K562 (cell line): ENCODE measurements around the gene CAPN10. TPM values are rescaled to one million over a fixed set of nuclear protein-coding genes. Genes with fewer than 3 reads are reported as not detected.

Experiments used
- ATAC-seq: fragments of 200-7000 bp; cut with Tn5 transposase; 3 replicates; pipeline ENCODE4 v1.9.1; 2020; ENCODE audit warnings: moderate library complexity
- BruUV-seq: library from RNA; stranded (reverse); fragments of 400-500 nt; replicated peaks from 2 replicates; lab custom pipeline; 2021; lab: Mats Ljungman, UMichigan
- CTCF ChIA-PET: fragments of 300-600 bp; formaldehyde crosslinking; extraction: SDS; loops from one replicate; lab custom pipeline; 2021; ENCODE audit warnings: low intra/inter-chr PET ratio; lab: Yijun Ruan, JAX
- POLR2A ChIA-PET: fragments of 300-600, 350-650 bp; sonication (Branson Sonifier 250); formaldehyde crosslinking; extraction: SDS; loops from one replicate; lab custom pipeline; 2021; ENCODE audit warnings: antibody characterized with exemption, inconsistent platforms; lab: Yijun Ruan, JAX
- DNase-seq, 4 experiments: peaks; one replicate each; pipeline versions ENCODE4 v3.0.0 to v3.0.0-alpha.2; 2011 to 2018; ENCODE audit warnings: low spot score in 3 of 4, mixed read lengths in 3 of 4; ENCODE audit errors: extremely low read depth in 1 of 4
- FAIRE-seq: peaks from 2 replicates; lab custom pipeline; 2011; peaks lifted over from hg19 to GRCh38; lab: Jason Lieb, UNC
- H2AFZ ChIP-seq: 2 replicates; pipeline ENCODE4 v1.6.0; 2011; ENCODE audit warnings: low read depth, low read length, control low read depth, inconsistent platforms
- H3K27ac ChIP-seq: fragments of 200-600 bp; 3 replicates; pipeline ENCODE4 v1.8.0; 2011; ENCODE audit warnings: low read depth, mild to moderate bottlenecking, control low read depth, inconsistent platforms, low read length, moderate library complexity, mixed read lengths; ENCODE audit errors: extremely low read depth
- H3K27me3 ChIP-seq, 2 experiments: fragments of 300-600 bp in 1 of 2; 2 replicates in 1 of 2; 3 replicates in 1 of 2; pipeline versions ENCODE4 v1.6.0 to v1.8.0; 2011; ENCODE audit warnings: inconsistent platforms in 2 of 2, low read length in 2 of 2, mild to moderate bottlenecking in 1 of 2, mixed read lengths in 1 of 2, moderate library complexity in 1 of 2; ENCODE audit not compliant: control insufficient read depth in 2 of 2, insufficient read depth in 2 of 2
- H3K36me3 ChIP-seq: fragments of 300-600 bp; 3 replicates; pipeline ENCODE4 v1.8.0; 2011; ENCODE audit warnings: mild to moderate bottlenecking, low read length, inconsistent platforms; ENCODE audit not compliant: control insufficient read depth, insufficient read depth
- H3K4me1 ChIP-seq, 2 experiments: fragments of 200-600 bp in 1 of 2; replicated peaks in 1 of 2; 2 replicates in 1 of 2; 3 replicates in 1 of 2; pipeline versions ENCODE4 v1.5.1 to v1.8.0; 2011; ENCODE audit warnings: inconsistent platforms in 2 of 2, low read length in 2 of 2, mild to moderate bottlenecking in 1 of 2, mixed read lengths in 1 of 2, moderate library complexity in 1 of 2; ENCODE audit not compliant: control insufficient read depth in 2 of 2, insufficient read depth in 2 of 2
- H3K4me2 ChIP-seq: 2 replicates; pipeline ENCODE4 v1.6.1; 2011; ENCODE audit warnings: low read length, control low read depth, inconsistent platforms, mixed read lengths; ENCODE audit not compliant: insufficient read depth
- H3K4me3 ChIP-seq: fragments of 200-600 bp; sonication (generic), shearing (Covaris generic); 2 replicates; pipeline ENCODE4 v1.5.1; 2016; ENCODE audit warnings: control low read depth, inconsistent platforms
- H3K79me2 ChIP-seq: fragments of 200-600 bp; 3 replicates; pipeline ENCODE4 v1.8.0; 2011; ENCODE audit warnings: low read length, inconsistent platforms; ENCODE audit not compliant: control insufficient read depth, insufficient read depth
- H3K9ac ChIP-seq, 2 experiments: 2 replicates each; pipeline versions ENCODE4 v1.6.0 to v1.6.1; 2011; ENCODE audit warnings: low read depth in 2 of 2, low read length in 2 of 2, control low read depth in 1 of 2, inconsistent platforms in 1 of 2, mild to moderate bottlenecking in 1 of 2, mixed read lengths in 1 of 2; ENCODE audit not compliant: insufficient read depth in 1 of 2
- H3K9me1 ChIP-seq: one replicate; pipeline ENCODE4 v1.6.0; 2011; ENCODE audit warnings: inconsistent platforms, mild to moderate bottlenecking, low read length, moderate library complexity; ENCODE audit not compliant: control insufficient read depth, insufficient read depth
- H3K9me3 ChIP-seq: replicated peaks from 2 replicates; pipeline ENCODE4 v1.5.1; 2011; ENCODE audit warnings: low read depth, low read length, inconsistent platforms; ENCODE audit not compliant: control insufficient read depth, insufficient read depth
- H4K20me1 ChIP-seq: replicated peaks from 2 replicates; pipeline ENCODE4 v1.6.1; 2011; ENCODE audit warnings: low read length, inconsistent platforms, mixed read lengths; ENCODE audit not compliant: control insufficient read depth, insufficient read depth
- ADNP ChIP-seq: fragments of 200-800 bp; sonication (Bioruptor generic); IDR thresholded peaks from 2 replicates; pipeline ENCODE4 v1.6.1; 2016; ENCODE audit warnings: missing genetic modification characterization, missing compliant biosample characterization
- BRCA1 ChIP-seq, 2 experiments: fragments of 450-650 bp in 1 of 2; sonication (generic) in 1 of 2; formaldehyde crosslinking in 1 of 2; IDR thresholded peaks; 2 replicates each; pipeline versions ENCODE4 v1.5.0 to v1.6.1; 2017 to 2020; ENCODE audit warnings: mild to moderate bottlenecking in 1 of 2, missing genetic modification reagents in 1 of 2
- CBFA2T2 ChIP-seq: fragments of 450-650 bp; conservative IDR thresholded peaks from 2 replicates; pipeline ENCODE4 v1.6.1; 2017; ENCODE audit warnings: mild to moderate bottlenecking
- CREB1 ChIP-seq, 2 experiments: sonication (generic) in 1 of 2; formaldehyde crosslinking in 1 of 2; IDR thresholded peaks; 2 replicates each; pipeline versions ENCODE4 v1.6.1 to v1.8.0; 2012 to 2022; ENCODE audit warnings: inconsistent platforms in 1 of 2, mild to moderate bottlenecking in 1 of 2, missing genetic modification reagents in 1 of 2, moderate library complexity in 1 of 2
- GTF2F1 ChIP-seq: IDR thresholded peaks from 2 replicates; pipeline ENCODE4 v1.6.1; 2011; ENCODE audit warnings: low read depth, low read length, improper control_type of control experiment
- HOXB6 ChIP-seq: fragments of 250-450 bp; sonication (Bioruptor Pico); IDR thresholded peaks from 2 replicates; pipeline ENCODE4 v1.5.1; 2022; ENCODE audit warnings: mild to moderate bottlenecking, borderline replicate concordance
- MTA2 ChIP-seq: fragments of 450-650 bp; IDR thresholded peaks from 2 replicates; pipeline ENCODE4 v1.6.1; 2016; ENCODE audit warnings: low read depth
- NFATC3 ChIP-seq: fragments of 450-650 bp; IDR thresholded peaks from 2 replicates; pipeline ENCODE4 v1.6.1; 2017; ENCODE audit warnings: mild to moderate bottlenecking
- NFIX ChIP-seq: fragments of 250-450 bp; sonication (Bioruptor Pico); IDR thresholded peaks from 2 replicates; pipeline ENCODE4 v1.4.0; 2020; ENCODE audit warnings: low read depth, mild to moderate bottlenecking, moderate library complexity
- PHB2 ChIP-seq: fragments of 450-650 bp; IDR thresholded peaks from 2 replicates; pipeline ENCODE4 v1.6.1; 2017; ENCODE audit warnings: low read depth
- STAG1 ChIP-seq: sonication (generic); formaldehyde crosslinking; IDR thresholded peaks from 2 replicates; pipeline ENCODE4 v1.5.0; 2020; ENCODE audit warnings: missing genetic modification reagents, borderline replicate concordance
- TAL1 ChIP-seq: fragments of 450-650 bp; IDR thresholded peaks from 2 replicates; pipeline ENCODE4 v1.6.1; 2016; ENCODE audit warnings: mild to moderate bottlenecking
- ZBTB11 ChIP-seq, 3 experiments: fragments of 200-800 bp in 1 of 3; fragments of 250-450 bp in 1 of 3; fragments of 450-650 bp in 1 of 3; sonication (Bioruptor Pico) in 1 of 3; sonication (Bioruptor generic) in 1 of 3; formaldehyde crosslinking in 1 of 3; IDR thresholded peaks; 2 replicates each; pipeline versions ENCODE4 v1.6.1 to v1.8.0; 2016 to 2022; ENCODE audit warnings: mild to moderate bottlenecking in 2 of 3, missing genetic modification characterization in 2 of 3, missing compliant biosample characterization in 1 of 3, moderate library complexity in 1 of 3
- ZBTB2 ChIP-seq: fragments of 450-650 bp; IDR thresholded peaks from 2 replicates; pipeline ENCODE4 v1.6.1; 2016; ENCODE audit warnings: antibody characterized with exemption
- ZFX ChIP-seq: sonication (generic); formaldehyde crosslinking; IDR thresholded peaks from 2 replicates; pipeline ENCODE4 v1.8.0; 2022; ENCODE audit warnings: mild to moderate bottlenecking, missing genetic modification reagents, moderate library complexity
- ZNF583 ChIP-seq: fragments of 250-450 bp; sonication (Bioruptor Pico); IDR thresholded peaks from 2 replicates; pipeline ENCODE4 v1.4.0; 2020
- ZNF778 ChIP-seq: fragments of 450-650 bp; formaldehyde crosslinking; IDR thresholded peaks from 2 replicates; pipeline ENCODE4 v1.4.0; 2020; ENCODE audit warnings: mild to moderate bottlenecking, moderate library complexity
- WGBS: fragments of 100-300 bp; shearing (Covaris generic); methylation state at CpG from one replicate; pipeline ENCODE4 v1.1.6; 2016; ENCODE audit warnings: low coverage, mixed read lengths; ENCODE audit not compliant: insufficient coverage; ENCODE audit errors: missing lambda C conversion rate; 5-methylcytosine and 5-hydroxymethylcytosine counted together
- in situ Hi-C: fragments of 300-500 bp; cut with MboI; formaldehyde crosslinking; loops from 4 replicates; pipeline ENCODE4 v1.15.0; 2018; ENCODE audit warnings: inconsistent platforms, mixed read lengths
- intact Hi-C: fragments of 100-400 bp; cut with micrococcal nuclease; formaldehyde crosslinking; loops from 2 replicates; pipeline ENCODE4 v1.14.2; 2022
- polyA plus RNA-seq, 8 experiments: library from polyadenylated mRNA; depleted of rRNA in 4 of 8; stranded (reverse) in 5 of 8; unstranded in 3 of 8; fragments of >200 nt; fragmentation: Nextera tagmentation in 2 of 8; fragmentation: Illumina TruSeq in 1 of 8; extraction: Ambion mirVana in 2 of 8; extraction: Trizol in 1 of 8; gene quantifications; 2 replicates each; pipeline versions ENCODE4 v1.2.1 to v1.2.3, GENCODE V29; 2011 to 2014; ENCODE audit warnings: inconsistent platforms in 1 of 8, missing spikeins in 1 of 8
- total RNA-seq, 7 experiments: library from RNA; depleted of rRNA in 6 of 7; stranded (reverse); fragments of >200 nt in 6 of 7; fragmentation: Illumina TruSeq in 2 of 7; extraction: Trizol in 2 of 7; gene quantifications; 2 replicates each; pipeline versions ENCODE4 v1.2.1 to v1.2.3, GENCODE V29; 2011 to 2021; ENCODE audit warnings: low replicate concordance in 1 of 7
- TF ChIP-seq, protein P1 (sequence below): sonication (generic); formaldehyde crosslinking; IDR thresholded peaks from 2 replicates; pipeline ENCODE4 v1.8.0; 2022; ENCODE audit warnings: mild to moderate bottlenecking, low read depth, missing genetic modification reagents

Gene CAPN10
- total and polyA plus RNA-seq, 9 of the 15 experiments (the other 6 are each of a cell fraction or from before 2014, with no cell fraction given), result 0.08 to 26.1 (median 8.4) TPM

DNA sequence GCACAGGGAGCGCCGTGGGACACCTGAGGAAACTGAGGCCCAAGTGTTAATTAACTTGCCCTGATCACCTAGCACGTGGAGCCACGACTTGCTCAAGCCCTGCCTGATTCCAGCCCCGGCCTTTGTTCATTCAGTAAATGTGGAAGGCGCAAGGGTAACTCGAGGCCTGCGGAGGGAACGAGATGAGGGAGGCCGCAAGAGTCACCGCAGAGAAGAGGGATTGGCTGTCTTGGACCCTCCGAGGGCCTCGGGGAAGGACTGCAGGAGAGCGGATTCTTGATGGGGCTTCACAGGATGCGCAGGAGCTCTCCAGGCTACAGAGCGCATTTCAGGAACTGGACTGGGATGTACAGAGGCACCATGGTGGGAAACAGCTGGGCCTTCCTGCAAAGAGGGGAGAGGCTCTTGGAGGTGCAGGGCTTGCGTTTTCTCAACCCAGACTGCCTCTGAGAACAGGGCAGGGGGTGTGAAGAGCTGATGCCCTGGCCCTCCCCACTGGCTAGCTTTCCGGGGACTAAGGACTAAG lies 28.2 kb upstream of the CAPN10 start:
- no peaks in the 10 kb centered on the region for H3K27me3 ChIP-seq
- FAIRE-seq (no peak), DNase-seq (no peak), ATAC-seq (no peak)
- H3K9ac ChIP-seq, result peak overlapping the region; percentile 69 to 88; a peak in 3 of 4 replicates
- intact Hi-C loops, result no loop called here
- ChIA-PET POLR2A (interaction anchor here (0.6 kb wide), 1 partner anchor 10 kb away, joined by 3 read pairs; no protein-coding TSS in a partner anchor), CTCF (no interaction called here)
- no peak overlapping the region for H3K27ac ChIP-seq
- H2AFZ ChIP-seq, result no peak overlapping the region
- peaks cover 37% of the 10 kb centered on the region for H3K36me3 ChIP-seq
- H3K4me1 ChIP-seq, result peaks cover 19 to 38% of the 10 kb centered on the region in 2 experiments
- WGBS, result 94% methylated on average over 11 of the region's 18 CpGs
- peaks cover 71% of the 10 kb centered on the region for H3K79me2 ChIP-seq
- no peak overlapping the region for H3K4me3 ChIP-seq
- BruUV-seq, result no TSS peak
- no peaks in the 10 kb centered on the region for H3K9me1 ChIP-seq
- H3K4me2 ChIP-seq, result no peak overlapping the region
- in situ Hi-C loops, result no loop called here
- 0 out of 2 replicates have a peak, but pooled peaks cover 1% of the 10 kb centered on the region for H3K9me3 ChIP-seq
- no peaks in the 10 kb centered on the region for H4K20me1 ChIP-seq
- no peak for TF ChIP-seq TAL1
- no peak for TF ChIP-seq ZBTB2
- no peak for TF ChIP-seq ZNF583 (CRISPR knock-in tag)
- no peak for TF ChIP-seq NFIX
- no peak for TF ChIP-seq GTF2F1
- TF ChIP-seq ZNF778 (CRISPR knock-in tag), result no peak
- no peak for TF ChIP-seq MTA2
- TF ChIP-seq PHB2, result no peak
- no peak for TF ChIP-seq ZFX (CRISPR knock-in tag)
- no peak for TF ChIP-seq BRCA1 (IDR thresholded peaks at IDR 0.05)
- TF ChIP-seq BRCA1 (CRISPR knock-in tag; IDR thresholded peaks at IDR 0.05), result no peak
- no peak for TF ChIP-seq STAG1 (CRISPR knock-in tag)
- no peak for TF ChIP-seq CREB1 (IDR thresholded peaks at IDR 0.05)
- no peak for TF ChIP-seq CREB1 (CRISPR knock-in tag; IDR thresholded peaks at IDR 0.05)
- no peak for TF ChIP-seq NFATC3
- TF ChIP-seq, protein P1, sequence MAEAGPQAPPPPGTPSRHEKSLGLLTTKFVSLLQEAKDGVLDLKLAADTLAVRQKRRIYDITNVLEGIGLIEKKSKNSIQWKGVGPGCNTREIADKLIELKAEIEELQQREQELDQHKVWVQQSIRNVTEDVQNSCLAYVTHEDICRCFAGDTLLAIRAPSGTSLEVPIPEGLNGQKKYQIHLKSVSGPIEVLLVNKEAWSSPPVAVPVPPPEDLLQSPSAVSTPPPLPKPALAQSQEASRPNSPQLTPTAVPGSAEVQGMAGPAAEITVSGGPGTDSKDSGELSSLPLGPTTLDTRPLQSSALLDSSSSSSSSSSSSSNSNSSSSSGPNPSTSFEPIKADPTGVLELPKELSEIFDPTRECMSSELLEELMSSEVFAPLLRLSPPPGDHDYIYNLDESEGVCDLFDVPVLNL (CRISPR knock-in tag), result no peak
- TF ChIP-seq ZBTB11 (CRISPR knock-in tag; IDR thresholded peaks at IDR 0.05), result no peak
- no peak for TF ChIP-seq CBFA2T2
- no peak for TF ChIP-seq ADNP (tag)
- TF ChIP-seq HOXB6 (CRISPR knock-in tag), result no peak
